ENCODE results near the gene PTPRN2. TPM values are rescaled to one million over a fixed set of nuclear protein-coding genes. Genes with fewer than 3 reads are reported as not detected.
"Not testable (repeated sequence)": the region's sequence is repeated elsewhere in the genome, so short reads cannot be mapped to it uniquely, and the experiment has no call there.

Gene PTPRN2
- total RNA-seq, 1 donor from 2014 or later, result 2.4 TPM

- no peak overlapping the region for H3K4me3 ChIP-seq (ENCODE audit: low read depth, low read length)
- no peak for DNase-seq (ENCODE audit: low read depth)
- no peaks in the 10 kb centered on the region for H3K27me3 ChIP-seq (ENCODE audit: control insufficient read depth, insufficient read depth, low read length)
- TF ChIP-seq CTCF (IDR thresholded peaks at IDR 0.05; ENCODE audit: insufficient read depth, low read length, poor library complexity, severe bottlenecking), result no peak
- no peaks in the 10 kb centered on the region for H3K36me3 ChIP-seq (ENCODE audit: control insufficient read depth, insufficient read depth, low read length)
These were observed 158.5 kb downstream of the PTPRN2 start for GRCh38 chr7:158428837-158429753.

GRCh38 chr7:158428131-158428836, 159.3 kb downstream of the PTPRN2 start:
- no peak overlapping the region for H3K4me3 ChIP-seq (ENCODE audit: low read depth, low read length)

GRCh38 chr7:158425676-158426075, 161.9 kb downstream of the PTPRN2 start:
- H3K36me3 ChIP-seq (ENCODE audit: control insufficient read depth, insufficient read depth, low read length); H3K4me3 ChIP-seq (ENCODE audit: low read depth, low read length); DNase-seq (ENCODE audit: low read depth); H3K27me3 ChIP-seq (ENCODE audit: control insufficient read depth, insufficient read depth, low read length): not testable (repeated sequence)

More at GRCh38 chr7:158428131-158428836, 159.3 kb downstream of the PTPRN2 start:
- TF ChIP-seq CTCF (IDR thresholded peaks at IDR 0.05; ENCODE audit: insufficient read depth, low read length, poor library complexity, severe bottlenecking), result no peak
- no peak for DNase-seq (ENCODE audit: low read depth)
- H3K36me3 ChIP-seq (ENCODE audit: control insufficient read depth, insufficient read depth, low read length), result no peaks in the 10 kb centered on the region
- no peaks in the 10 kb centered on the region for H3K27me3 ChIP-seq (ENCODE audit: control insufficient read depth, insufficient read depth, low read length)

- no peaks in the 10 kb centered on the region for H3K36me3 ChIP-seq (ENCODE audit: control insufficient read depth, insufficient read depth, low read length)
- no peak for TF ChIP-seq CTCF (IDR thresholded peaks at IDR 0.05; ENCODE audit: insufficient read depth, low read length, poor library complexity, severe bottlenecking)
- no peak for DNase-seq (ENCODE audit: low read depth)
- no peak overlapping the region for H3K4me3 ChIP-seq (ENCODE audit: low read depth, low read length)
- H3K27me3 ChIP-seq (ENCODE audit: control insufficient read depth, insufficient read depth, low read length), result no peaks in the 10 kb centered on the region
These were observed 163.1 kb downstream of the PTPRN2 start for GRCh38 chr7:158424531-158424930.

- no peaks in the 10 kb centered on the region for H3K36me3 ChIP-seq (ENCODE audit: control insufficient read depth, insufficient read depth, low read length)
- TF ChIP-seq CTCF (IDR thresholded peaks at IDR 0.05; ENCODE audit: insufficient read depth, low read length, poor library complexity, severe bottlenecking), result no peak
- no peak overlapping the region for H3K4me3 ChIP-seq (ENCODE audit: low read depth, low read length)
- DNase-seq (ENCODE audit: low read depth), result no peak
- H3K27me3 ChIP-seq (ENCODE audit: control insufficient read depth, insufficient read depth, low read length), result no peaks in the 10 kb centered on the region
These were observed 163.6 kb downstream of the PTPRN2 start for GRCh38 chr7:158424011-158424410.

- no peaks in the 10 kb centered on the region for H3K27me3 ChIP-seq (ENCODE audit: control insufficient read depth, insufficient read depth, low read length)
- TF ChIP-seq CTCF (IDR thresholded peaks at IDR 0.05; ENCODE audit: insufficient read depth, low read length, poor library complexity, severe bottlenecking), result no peak
- H3K4me3 ChIP-seq (ENCODE audit: low read depth, low read length), result no peak overlapping the region
- no peak for DNase-seq (ENCODE audit: low read depth)
- H3K36me3 ChIP-seq (ENCODE audit: control insufficient read depth, insufficient read depth, low read length), result no peaks in the 10 kb centered on the region
These were observed 164.6 kb downstream of the PTPRN2 start for GRCh38 chr7:158422887-158423560.

Data from kidney epithelial cell (primary cell).